Calu3 (cell line): ENCODE results near the gene CERT1. TPM values are rescaled to one million over a fixed set of nuclear protein-coding genes. Genes with fewer than 3 reads are reported as not detected.

ENCODE experiments used
- BruUV-seq: library from RNA; stranded (reverse); fragments of 400-500 nt; replicated peaks from 2 replicates; lab custom pipeline; 2021; lab: Mats Ljungman, UMichigan
- CTCF ChIA-PET: fragments of 300-600 bp; sonication (Branson Sonifier 250); formaldehyde crosslinking; loops from one replicate; lab custom pipeline; 2022; ENCODE audit warnings: antibody characterized with exemption; lab: Charles Lee
- DNase-seq: peaks from one replicate; pipeline ENCODE4 v3.0.0; 2022
- H3K27ac Mint-ChIP-seq: one replicate; pipeline ENCODE4 v1.8.0; 2022; ENCODE audit warnings: mixed read lengths; ENCODE audit not compliant: unreplicated experiment
- H3K27me3 Mint-ChIP-seq: one replicate; pipeline ENCODE4 v1.8.0; 2022; ENCODE audit warnings: mixed read lengths; ENCODE audit not compliant: unreplicated experiment
- H3K36me3 Mint-ChIP-seq: one replicate; pipeline ENCODE4 v1.8.0; 2022; ENCODE audit warnings: mild to moderate bottlenecking, moderate library complexity, mixed read lengths; ENCODE audit not compliant: insufficient read depth, unreplicated experiment
- H3K4me1 Mint-ChIP-seq: one replicate; pipeline ENCODE4 v1.8.0; 2022; ENCODE audit warnings: mild to moderate bottlenecking, low read depth, mixed read lengths; ENCODE audit not compliant: unreplicated experiment
- H3K4me3 Mint-ChIP-seq: one replicate; pipeline ENCODE4 v1.8.0; 2022; ENCODE audit warnings: mild to moderate bottlenecking, low read depth, moderate library complexity, mixed read lengths; ENCODE audit not compliant: unreplicated experiment
- H3K9me3 Mint-ChIP-seq: one replicate; pipeline ENCODE4 v1.8.0; 2022; ENCODE audit warnings: low read depth, mixed read lengths; ENCODE audit not compliant: unreplicated experiment
- CTCF ChIP-seq: fragments of 200-600 bp; IDR thresholded peaks from one replicate; pipeline ENCODE4 v1.8.0; 2022; ENCODE audit warnings: antibody characterized with exemption; ENCODE audit not compliant: unreplicated experiment
- intact Hi-C: fragments of 100-400 bp; cut with micrococcal nuclease; formaldehyde crosslinking; loops from one replicate; pipeline ENCODE4 v1.10.0; 2022; ENCODE audit not compliant: unreplicated experiment
- total RNA-seq: library from RNA; stranded (reverse); gene quantifications from 2 replicates; pipeline ENCODE4 v1.2.3, GENCODE V29; 2022

Gene CERT1
- total RNA-seq, 1 experiment from 2014 or later = 63.4 TPM

GRCh38 chr5:75387806-75388205, 123.6 kb downstream of the CERT1 start:
- CTCF ChIA-PET = no interaction called here
- intact Hi-C loops = no loop called here
- Mint-ChIP-seq H3K4me3 (no peak overlapping the region), H3K27me3 (no peaks in the 10 kb centered on the region), H3K4me1 (no peaks in the 10 kb centered on the region), H3K9me3 (no peaks in the 10 kb centered on the region), H3K27ac (no peak overlapping the region), H3K36me3 (peaks cover 22% of the 10 kb centered on the region)
- no peak for TF ChIP-seq CTCF
- BruUV-seq = no TSS peak
- DNase-seq = no peak

GRCh38 chr5:75384218-75384617, 127.2 kb downstream of the CERT1 start:
- H3K36me3 Mint-ChIP-seq = peaks cover 34% of the 10 kb centered on the region
- H3K4me3 Mint-ChIP-seq = no peak overlapping the region
- no peak overlapping the region for H3K27ac Mint-ChIP-seq
- H3K4me1 Mint-ChIP-seq = no peaks in the 10 kb centered on the region
- intact Hi-C loops = no loop called here
- H3K27me3 Mint-ChIP-seq = no peaks in the 10 kb centered on the region
- CTCF ChIA-PET = no interaction called here
- no peak for TF ChIP-seq CTCF
- H3K9me3 Mint-ChIP-seq = no peaks in the 10 kb centered on the region
- DNase-seq = no peak
- BruUV-seq = no TSS peak

DNA sequence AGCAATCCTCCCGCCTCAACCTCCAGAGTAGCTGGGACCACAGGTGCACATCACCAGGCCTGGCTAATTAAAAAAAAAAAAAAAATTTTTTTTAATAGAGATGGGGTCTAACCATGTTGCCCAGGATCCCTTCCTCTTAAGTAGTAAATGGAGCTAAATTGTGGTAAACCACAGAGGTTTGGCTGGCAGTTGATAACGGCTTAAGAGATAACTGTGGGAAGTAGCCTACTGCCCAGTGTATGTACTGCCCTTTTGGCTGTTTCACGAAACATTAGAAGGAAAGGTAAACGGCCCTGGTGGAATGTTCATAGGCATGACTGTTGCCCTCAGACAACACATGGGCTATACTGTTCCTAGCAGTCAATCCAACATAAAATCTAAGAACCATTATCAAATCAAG, 130.0 kb downstream of the CERT1 start:
- no peak overlapping the region for H3K27ac Mint-ChIP-seq
- no peak overlapping the region for H3K4me3 Mint-ChIP-seq
- no peak for DNase-seq
- no peaks in the 10 kb centered on the region for H3K9me3 Mint-ChIP-seq
- no peaks in the 10 kb centered on the region for H3K27me3 Mint-ChIP-seq
- CTCF ChIA-PET = interaction anchor here (0.5 kb wide), 1 partner anchor 80 kb away, joined by 3 read pairs; no protein-coding TSS in a partner anchor
- BruUV-seq = no TSS peak
- peaks cover 21% of the 10 kb centered on the region for H3K36me3 Mint-ChIP-seq
- no peak for TF ChIP-seq CTCF
- intact Hi-C loops = no loop called here
- H3K4me1 Mint-ChIP-seq = no peaks in the 10 kb centered on the region

- Mint-ChIP-seq H3K27ac (no peak overlapping the region), H3K36me3 (peaks cover 18% of the 10 kb centered on the region), H3K9me3 (no peaks in the 10 kb centered on the region), H3K4me3 (no peak overlapping the region), H3K4me1 (no peaks in the 10 kb centered on the region), H3K27me3 (no peaks in the 10 kb centered on the region)
- CTCF ChIA-PET = no interaction called here
- DNase-seq = no peak
- no peak for TF ChIP-seq CTCF
- BruUV-seq = no TSS peak
- intact Hi-C loops = no loop called here
These were observed 131.3 kb downstream of the CERT1 start for GRCh38 chr5:75380099-75380498.
